GM10266 (cell line): ENCODE measurements around the gene SH2D5.

Experiments
- DNase-seq: peaks from one replicate; pipeline ENCODE4 v3.0.0; 2012; ENCODE audit errors: extremely low spot score
- TF ChIP-seq, protein P1 (sequence below): IDR thresholded peaks from 2 replicates; pipeline ENCODE4 v1.5.1; 2012; ENCODE audit warnings: mild to moderate bottlenecking, low read depth; ENCODE audit not compliant: control insufficient read depth, insufficient read depth; ENCODE audit errors: missing control alignments

Gene SH2D5

DNA sequence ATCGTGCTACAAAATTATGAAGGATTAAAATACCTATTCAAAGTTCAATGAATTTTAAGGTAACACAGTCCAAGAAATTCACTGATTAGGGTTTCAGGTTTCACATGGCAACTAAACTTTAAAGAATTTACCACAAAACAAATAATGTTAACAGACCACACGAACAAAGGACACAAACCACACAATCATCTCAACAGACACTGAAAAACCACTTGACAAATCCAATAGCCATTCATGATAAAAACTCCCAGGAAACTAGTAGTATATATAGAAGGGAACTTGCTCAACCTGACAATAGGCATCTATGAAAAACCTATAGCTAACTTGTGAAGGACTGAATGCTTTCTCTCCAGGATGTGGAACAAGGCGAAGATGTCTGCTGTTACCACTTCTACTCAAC, 21.1 kb upstream of the SH2D5 start:
- DNase-seq: no peak
- TF ChIP-seq, protein P1, sequence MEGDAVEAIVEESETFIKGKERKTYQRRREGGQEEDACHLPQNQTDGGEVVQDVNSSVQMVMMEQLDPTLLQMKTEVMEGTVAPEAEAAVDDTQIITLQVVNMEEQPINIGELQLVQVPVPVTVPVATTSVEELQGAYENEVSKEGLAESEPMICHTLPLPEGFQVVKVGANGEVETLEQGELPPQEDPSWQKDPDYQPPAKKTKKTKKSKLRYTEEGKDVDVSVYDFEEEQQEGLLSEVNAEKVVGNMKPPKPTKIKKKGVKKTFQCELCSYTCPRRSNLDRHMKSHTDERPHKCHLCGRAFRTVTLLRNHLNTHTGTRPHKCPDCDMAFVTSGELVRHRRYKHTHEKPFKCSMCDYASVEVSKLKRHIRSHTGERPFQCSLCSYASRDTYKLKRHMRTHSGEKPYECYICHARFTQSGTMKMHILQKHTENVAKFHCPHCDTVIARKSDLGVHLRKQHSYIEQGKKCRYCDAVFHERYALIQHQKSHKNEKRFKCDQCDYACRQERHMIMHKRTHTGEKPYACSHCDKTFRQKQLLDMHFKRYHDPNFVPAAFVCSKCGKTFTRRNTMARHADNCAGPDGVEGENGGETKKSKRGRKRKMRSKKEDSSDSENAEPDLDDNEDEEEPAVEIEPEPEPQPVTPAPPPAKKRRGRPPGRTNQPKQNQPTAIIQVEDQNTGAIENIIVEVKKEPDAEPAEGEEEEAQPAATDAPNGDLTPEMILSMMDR: no peak

DNA sequence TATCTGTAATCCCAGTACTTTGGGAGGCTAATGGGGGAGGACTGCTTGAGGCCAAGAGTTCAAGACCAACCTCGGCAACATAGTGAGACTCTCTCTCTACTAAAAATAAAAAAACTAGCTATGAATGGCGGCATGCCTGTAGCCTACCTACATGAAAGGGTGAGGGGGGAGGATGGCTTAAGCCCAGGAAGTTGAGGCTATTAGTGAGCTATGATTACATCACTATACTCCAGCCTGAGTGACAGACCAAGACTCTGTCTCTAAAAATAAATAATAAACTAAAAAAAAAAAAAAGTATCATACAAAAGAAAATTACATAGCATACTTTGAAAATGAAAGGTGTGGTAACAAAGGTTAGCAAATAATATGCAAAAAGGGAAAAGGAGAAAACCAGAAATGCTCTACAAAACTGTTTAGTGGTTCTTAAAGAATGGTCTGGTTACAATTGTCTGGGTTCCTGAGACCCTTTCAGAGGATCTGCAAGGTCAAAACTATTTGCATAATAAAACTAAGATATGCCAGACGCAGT, 19.0 kb upstream of the SH2D5 start:
- TF ChIP-seq, protein P1: no peak
- DNase-seq: no peak

DNA sequence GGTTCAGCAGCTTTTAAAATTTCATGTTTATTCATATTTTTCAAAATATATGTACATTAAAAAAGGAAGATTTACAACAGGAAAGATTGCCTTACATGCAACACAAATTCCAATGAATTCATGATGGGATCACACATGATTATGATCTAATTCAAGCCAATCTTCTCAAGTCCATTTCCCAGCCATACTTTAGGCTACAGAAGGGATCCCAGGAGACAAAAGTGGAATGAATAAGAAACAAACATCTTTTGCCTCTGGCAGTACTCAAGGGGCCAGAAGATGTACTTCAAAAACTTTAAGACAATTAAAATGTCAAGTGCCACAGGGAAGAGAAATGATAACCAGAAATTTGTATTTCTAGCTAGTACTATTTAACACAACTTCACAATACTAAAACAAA, 10.2 kb upstream of the SH2D5 start:
- TF ChIP-seq, protein P1: no peak
- no peak for DNase-seq

DNA sequence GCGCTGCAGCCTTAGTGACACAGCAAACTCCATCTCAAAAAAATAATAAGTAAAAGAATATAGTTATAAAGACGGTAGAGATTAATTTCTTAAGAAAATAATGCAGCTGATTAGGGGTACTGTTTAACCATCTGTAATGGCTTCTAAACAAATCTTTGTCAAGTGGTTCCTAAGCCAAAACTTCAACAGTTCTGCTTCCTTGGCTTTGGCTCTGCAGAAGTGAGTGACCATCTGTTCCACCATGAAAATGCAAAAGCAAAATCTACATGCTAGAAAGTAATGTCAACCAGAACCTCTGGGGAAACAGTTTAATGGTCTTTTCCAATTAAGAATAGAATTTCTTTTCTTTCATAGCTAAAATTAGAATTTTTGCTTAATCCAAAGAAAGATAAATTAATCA, 8.3 kb upstream of the SH2D5 start:
- no peak for DNase-seq
- TF ChIP-seq, protein P1: no peak

DNA sequence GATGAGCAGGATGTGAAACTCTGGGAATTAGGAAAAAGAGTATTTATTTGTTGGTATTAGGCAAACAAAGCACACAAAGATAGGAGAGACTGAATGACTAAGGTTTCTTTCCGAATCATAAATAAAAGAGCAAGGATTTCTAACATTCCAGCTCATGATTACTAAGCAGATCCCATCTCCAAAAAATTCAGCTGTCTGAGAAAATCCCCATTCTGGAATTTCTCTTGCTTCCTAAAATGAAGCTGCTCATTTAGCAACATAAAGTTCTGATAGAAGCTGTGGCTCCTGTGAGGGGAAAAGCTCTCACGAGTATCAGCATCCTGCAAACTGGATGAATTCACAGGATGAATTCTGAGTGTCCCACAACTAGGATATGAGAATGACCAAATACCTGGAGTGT, 6.7 kb upstream of the SH2D5 start:
- DNase-seq: no peak
- TF ChIP-seq, protein P1: no peak

DNA sequence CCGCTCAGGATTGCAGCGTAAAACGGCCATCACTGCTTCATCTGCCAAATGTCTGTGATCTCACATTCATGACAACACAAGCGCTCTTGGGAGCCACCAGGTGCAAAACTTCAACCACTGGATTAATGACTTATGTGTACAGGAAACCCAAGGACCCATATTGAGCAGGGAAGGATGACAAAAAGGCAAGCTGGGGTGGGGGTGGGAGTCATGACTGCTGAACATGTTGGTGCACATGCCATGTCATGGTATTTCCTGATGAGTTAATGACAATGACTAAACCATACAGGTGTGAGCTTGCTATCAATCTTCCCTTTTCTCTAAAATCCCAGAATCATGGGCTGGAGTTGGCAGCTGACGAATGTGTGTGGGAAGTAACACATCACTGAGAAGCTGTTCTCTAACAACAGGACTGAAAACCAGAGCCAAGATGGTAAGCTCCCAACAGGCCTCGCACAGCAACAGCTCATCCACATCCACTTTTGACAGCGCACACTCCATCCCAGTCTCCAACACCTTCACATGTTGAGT, 3.1 kb upstream of the SH2D5 start:
- TF ChIP-seq, protein P1: no peak
- no peak for DNase-seq

DNA sequence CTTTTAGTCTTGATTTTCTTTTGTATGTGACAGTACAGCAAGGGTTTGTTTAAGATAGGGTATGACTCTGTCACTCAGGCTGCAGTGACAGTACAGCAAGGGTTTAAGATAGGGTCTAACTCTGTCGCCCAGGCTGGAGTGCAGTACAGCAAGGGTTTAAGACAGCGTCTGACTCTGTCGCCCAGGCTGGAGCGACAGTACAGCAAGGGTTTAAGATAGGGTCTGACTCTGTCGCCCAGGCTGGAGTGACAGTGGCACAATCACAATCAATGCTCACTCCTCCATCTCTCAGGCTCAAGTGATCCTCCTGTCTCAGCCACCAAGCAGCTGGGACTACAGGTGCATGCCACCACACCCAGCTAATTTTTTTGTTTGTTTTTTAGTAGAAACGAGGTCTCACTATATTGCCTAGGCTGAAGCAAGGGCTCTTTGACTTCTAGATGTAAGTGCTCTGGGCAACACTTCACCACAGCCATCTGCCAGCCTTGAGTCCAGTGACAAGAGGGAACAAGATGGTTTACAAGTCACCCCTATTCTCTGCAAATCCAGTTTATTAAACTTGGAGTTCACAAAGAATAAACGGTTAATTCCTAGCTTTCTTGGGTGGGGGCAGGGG, 965 bp upstream of the SH2D5 start:
- no peak for DNase-seq
- TF ChIP-seq, protein P1: no peak
